GM12872 (cell line): Measurements from ENCODE around the gene TRIM67.

ENCODE experiments used
- CTCF ChIP-seq: IDR thresholded peaks from 3 replicates; pipeline ENCODE4 v1.5.1; 2011; ENCODE audit warnings: low read depth, mild to moderate bottlenecking, low read length, moderate library complexity; ENCODE audit not compliant: insufficient read depth

The TRIM67 gene

GRCh38 chr1:231151811-231152210, 10.0 kb upstream of the TRIM67 start:
- TF ChIP-seq CTCF, result no peak

DNA sequence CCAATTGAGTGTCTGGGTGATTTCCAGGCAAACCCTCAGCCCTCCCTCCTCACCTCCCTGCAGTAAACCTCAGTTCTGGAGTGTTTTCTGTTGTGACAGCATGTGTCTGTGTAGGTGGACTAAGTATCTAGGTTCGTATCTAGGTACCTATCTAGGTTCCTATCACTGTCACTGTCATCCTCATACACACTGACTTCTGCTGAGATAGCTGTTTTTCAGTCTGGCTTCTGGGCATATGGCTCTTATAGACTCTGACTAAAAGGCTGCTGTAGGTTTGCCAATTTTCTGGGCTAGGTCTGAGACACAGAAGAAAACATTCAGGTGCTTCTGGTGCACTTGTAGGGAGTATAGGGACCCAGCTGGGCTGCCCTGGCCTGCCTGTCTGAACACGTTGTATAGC, 8.1 kb upstream of the TRIM67 start:
- TF ChIP-seq CTCF, result no peak

DNA sequence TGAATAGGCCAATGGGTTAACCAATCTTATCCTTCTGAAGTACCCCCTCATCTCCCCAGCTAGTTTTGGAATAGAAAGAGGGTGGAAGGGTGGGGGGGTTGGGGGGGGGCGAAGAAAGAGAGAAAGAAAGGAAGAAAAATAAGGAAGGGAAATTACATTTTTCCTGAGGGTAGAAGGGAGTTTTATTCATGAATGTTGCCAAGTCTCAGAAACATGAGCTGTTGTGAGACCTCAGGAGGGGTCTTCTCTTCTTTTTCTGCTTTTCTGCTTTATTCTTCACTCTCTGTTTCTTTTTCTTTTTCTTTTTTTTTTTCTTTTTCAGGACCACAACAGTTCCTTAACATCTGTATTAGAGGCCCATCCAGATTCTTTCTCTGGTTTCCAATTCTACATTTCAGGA, 6.0 kb upstream of the TRIM67 start:
- no peak for TF ChIP-seq CTCF

DNA sequence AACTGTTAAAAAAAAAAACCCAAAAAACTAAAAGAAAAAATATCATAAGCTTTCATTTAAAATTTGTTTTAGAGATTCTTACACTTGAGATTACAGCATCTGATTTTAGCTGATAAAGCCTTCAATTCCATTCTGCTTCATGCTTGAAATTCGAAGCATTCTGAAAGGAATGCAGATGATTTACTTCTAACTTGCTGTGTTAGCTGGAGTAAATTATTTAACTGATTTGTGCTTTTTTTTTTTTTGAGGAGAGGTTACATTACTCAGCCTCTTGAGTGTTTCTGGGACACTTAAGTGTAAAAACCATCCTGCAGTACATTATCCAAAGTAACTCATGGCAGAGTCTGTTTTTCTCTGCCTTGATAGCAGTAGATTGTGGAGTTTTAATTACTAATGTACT, 4.5 kb upstream of the TRIM67 start:
- no peak for TF ChIP-seq CTCF

GRCh38 chr1:231159202-231159962, 2.5 kb upstream of the TRIM67 start:
- TF ChIP-seq CTCF, result no peak

DNA sequence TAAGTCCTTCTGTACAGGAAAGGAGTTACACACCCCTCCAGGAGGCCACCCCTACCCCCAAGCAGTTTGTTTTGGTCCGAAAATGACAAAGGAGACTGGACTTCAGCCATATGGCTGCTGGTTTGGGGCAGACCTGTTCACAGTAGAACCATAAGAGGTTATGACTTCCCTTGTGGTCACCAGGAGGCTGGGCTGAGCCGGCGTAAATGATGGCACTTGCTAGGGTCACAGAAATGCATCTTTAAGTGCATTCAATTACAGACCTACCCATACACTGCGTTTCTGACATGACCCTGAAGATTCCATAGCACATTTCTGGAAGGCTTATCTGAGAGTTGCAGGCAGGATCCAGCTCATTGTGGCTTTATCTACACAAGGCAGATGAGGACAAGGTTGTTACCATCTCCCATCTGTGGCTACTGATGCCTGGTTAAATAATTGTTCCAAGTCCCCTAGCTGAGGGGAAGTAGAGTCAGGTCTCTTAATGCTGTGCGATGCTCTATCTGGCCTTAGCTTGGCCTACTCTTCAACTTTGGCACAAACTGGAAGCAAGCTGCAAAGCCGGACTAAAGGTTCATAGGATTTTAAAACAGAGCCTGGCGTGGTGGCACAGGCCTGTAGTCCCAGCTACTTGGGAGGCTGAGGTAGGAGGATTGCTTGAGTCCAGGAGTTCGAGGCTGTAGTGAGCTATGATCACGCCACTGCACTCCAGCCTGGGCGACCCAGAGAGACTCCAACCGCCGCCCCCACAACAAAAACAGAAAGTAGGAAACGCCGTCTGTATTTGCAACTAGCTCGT, 1.7 kb upstream of the TRIM67 start:
- no peak for TF ChIP-seq CTCF

DNA sequence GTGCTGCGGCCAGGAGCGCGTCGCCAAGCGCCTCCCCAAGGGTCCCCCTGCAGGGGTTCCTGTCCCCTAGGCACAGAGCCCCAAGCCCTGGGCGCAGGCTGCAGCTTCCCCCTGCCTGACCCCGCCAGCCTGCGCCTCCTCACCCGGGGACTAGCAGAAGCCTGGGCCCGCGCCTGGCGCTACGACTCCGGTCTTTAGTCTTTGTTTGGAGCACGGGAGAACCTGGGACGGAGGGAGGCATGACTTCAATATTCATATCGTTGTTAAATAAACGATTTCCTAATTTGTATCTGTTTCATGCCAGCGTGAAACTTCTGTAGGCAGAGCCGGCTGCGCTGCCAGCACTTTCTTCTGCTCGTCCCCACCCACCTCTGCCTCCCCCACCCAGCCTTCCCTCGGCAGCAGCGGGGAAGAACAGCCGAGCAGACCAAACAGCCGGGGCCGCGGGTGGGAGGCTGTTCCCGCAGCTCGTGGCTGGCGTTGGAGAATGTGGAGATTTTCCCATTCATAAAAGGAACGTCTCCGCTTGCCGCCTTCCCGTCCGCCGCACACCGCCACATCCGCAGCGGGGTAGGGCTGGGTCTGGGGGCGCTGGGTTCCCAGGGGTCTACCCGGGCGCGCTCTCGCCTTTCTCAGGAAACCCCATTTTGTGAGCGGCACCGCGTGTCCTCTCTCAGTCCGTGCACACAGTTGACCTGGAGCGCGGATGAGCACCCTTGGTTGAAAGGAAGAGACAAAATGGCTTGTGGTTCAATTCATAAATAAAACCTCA, 777 bp upstream of the TRIM67 start:
- no peak for TF ChIP-seq CTCF
